ENCODE measurements around the gene RAPH1. TPM values are rescaled to one million over a fixed set of nuclear protein-coding genes. Genes with fewer than 3 reads are reported as not detected.
A peak's percentile ranks its signal among the peaks of the same experiment; 100 is the strongest.
"Not testable (repeated sequence)": the region's sequence is repeated elsewhere in the genome, so short reads cannot be mapped to it uniquely, and the experiment has no call there.

The RAPH1 gene
- total RNA-seq, 1 experiment from 2014 or later: 114 TPM

DNA sequence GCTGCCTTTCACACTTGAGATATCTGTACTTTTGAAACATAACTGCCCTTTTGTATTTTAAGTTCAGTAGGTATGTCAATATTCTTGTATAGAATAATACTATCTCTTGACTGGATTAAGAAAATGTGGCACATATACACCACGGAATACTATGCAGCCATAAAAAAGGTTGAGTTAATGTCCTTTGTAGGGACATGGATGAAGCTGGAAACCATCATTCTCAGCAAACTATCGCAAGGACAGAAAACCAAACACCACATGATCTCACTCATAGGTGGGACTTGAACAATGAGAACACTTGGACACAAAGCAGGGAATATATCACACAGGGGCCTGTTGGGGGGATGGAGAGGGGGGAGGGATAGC, 1.5 kb upstream of the RAPH1 start:
- BruUV-seq (replicated peaks); H3K27me3 Mint-ChIP-seq (ENCODE audit: insufficient read depth, unreplicated experiment); CTCF ChIA-PET; DNase-seq; H3K4me1 ChIP-seq; H3K27me3 ChIP-seq (replicated peaks; ENCODE audit: control insufficient read depth, insufficient read depth, low read length); H3K9me3 ChIP-seq; H3K36me3 ChIP-seq (ENCODE audit: control insufficient read depth, insufficient read depth, low read length): not testable (repeated sequence)
- Mint-ChIP-seq H3K27ac (ENCODE audit: unreplicated experiment) (peak overlapping the region; percentile 36), H3K36me3 (ENCODE audit: insufficient read depth, unreplicated experiment) (peaks cover 19% of the 10 kb centered on the region), H3K9me3 (ENCODE audit: unreplicated experiment) (peaks cover 18% of the 10 kb centered on the region), H3K4me1 (ENCODE audit: low read depth, unreplicated experiment) (peaks cover 13% of the 10 kb centered on the region), H3K4me3 (ENCODE audit: unreplicated experiment) (peak overlapping the region; percentile 97)
- peak overlapping the region; percentile 84 for H3K4me3 ChIP-seq (ENCODE audit: low read depth, low read length)
- POLR2A ChIA-PET: interaction anchor here (0.9 kb wide), 1 partner anchor 112 kb away, joined by 5 read pairs; no protein-coding TSS in a partner anchor
- intact Hi-C loops (cut with micrococcal nuclease; ENCODE audit: unreplicated experiment): loop anchor here (5.0 kb wide), 1 partner anchor 71 kb away; no protein-coding TSS in a partner anchor

DNA sequence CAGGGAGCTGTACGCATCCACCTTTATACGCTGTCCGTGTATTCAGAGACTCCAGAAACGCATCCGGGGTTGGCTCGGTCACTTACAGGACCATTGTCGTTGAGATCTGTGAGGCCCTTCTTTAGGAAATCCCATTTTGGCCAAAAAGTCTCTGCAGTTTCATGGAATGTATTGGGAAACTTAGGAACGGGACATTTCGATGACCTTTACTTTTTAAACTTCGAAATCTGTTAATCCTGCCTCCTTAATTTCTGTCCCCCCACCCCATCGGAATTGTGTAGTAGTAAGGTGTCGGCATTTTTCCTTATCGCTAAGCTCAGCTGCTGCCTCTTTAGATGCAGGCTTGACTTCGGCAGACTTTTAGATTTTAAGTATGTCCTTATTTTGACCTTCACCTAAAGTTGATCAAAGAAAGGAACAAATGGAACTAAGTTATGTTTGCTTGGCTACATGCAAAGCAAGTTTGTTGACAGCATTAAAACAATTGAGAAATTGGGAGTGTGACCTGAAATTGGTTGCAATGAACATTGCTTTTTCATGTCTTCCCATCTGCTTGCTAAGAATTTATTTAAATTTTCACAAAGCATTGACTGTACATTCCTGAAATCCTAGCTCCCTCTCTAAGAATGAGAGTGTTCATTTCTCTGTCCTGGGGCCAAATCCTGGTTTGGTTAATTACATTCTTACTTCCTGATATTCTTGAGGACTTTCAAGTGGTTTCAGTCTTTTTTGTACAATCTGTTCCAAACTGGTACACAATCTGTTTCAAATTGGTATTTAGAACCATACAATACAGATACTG, 884 bp upstream of the RAPH1 start:
- H3K4me1 ChIP-seq: peaks cover 4% of the 10 kb centered on the region; the same call in 1 of the 2 replicates
- peaks cover 14% of the 10 kb centered on the region for H3K4me1 Mint-ChIP-seq (ENCODE audit: low read depth, unreplicated experiment)
- intact Hi-C loops (cut with micrococcal nuclease; ENCODE audit: unreplicated experiment): loop anchor here (1.0 to 5.0 kb wide), 5 partner anchors 15 to 247 kb away; no protein-coding TSS in a partner anchor
- ChIA-PET POLR2A (interaction anchor here (0.9 kb wide), 1 partner anchor 113 kb away, joined by 5 read pairs; no protein-coding TSS in a partner anchor), CTCF (interaction anchor here (0.5 kb wide), 2 partner anchors 275 to 342 kb away, joined by 3 to 5 read pairs; no protein-coding TSS in a partner anchor)
- H3K27ac Mint-ChIP-seq (ENCODE audit: unreplicated experiment): peak overlapping the region; percentile 36
- peaks cover 18% of the 10 kb centered on the region for H3K9me3 Mint-ChIP-seq (ENCODE audit: unreplicated experiment)
- H3K36me3 ChIP-seq (ENCODE audit: control insufficient read depth, insufficient read depth, low read length): no peaks in the 10 kb centered on the region
- peak overlapping the region; percentile 97 for H3K4me3 Mint-ChIP-seq (ENCODE audit: unreplicated experiment)
- TF ChIP-seq, protein P1, sequence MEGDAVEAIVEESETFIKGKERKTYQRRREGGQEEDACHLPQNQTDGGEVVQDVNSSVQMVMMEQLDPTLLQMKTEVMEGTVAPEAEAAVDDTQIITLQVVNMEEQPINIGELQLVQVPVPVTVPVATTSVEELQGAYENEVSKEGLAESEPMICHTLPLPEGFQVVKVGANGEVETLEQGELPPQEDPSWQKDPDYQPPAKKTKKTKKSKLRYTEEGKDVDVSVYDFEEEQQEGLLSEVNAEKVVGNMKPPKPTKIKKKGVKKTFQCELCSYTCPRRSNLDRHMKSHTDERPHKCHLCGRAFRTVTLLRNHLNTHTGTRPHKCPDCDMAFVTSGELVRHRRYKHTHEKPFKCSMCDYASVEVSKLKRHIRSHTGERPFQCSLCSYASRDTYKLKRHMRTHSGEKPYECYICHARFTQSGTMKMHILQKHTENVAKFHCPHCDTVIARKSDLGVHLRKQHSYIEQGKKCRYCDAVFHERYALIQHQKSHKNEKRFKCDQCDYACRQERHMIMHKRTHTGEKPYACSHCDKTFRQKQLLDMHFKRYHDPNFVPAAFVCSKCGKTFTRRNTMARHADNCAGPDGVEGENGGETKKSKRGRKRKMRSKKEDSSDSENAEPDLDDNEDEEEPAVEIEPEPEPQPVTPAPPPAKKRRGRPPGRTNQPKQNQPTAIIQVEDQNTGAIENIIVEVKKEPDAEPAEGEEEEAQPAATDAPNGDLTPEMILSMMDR (IDR thresholded peaks at IDR 0.05; ENCODE audit: insufficient read depth in 1 of 2, low read depth in 1 of 2, low read length in 1 of 2, severe bottlenecking in 1 of 2, unreplicated experiment in 1 of 2): no peak
- no peaks in the 10 kb centered on the region for H3K27me3 ChIP-seq (replicated peaks; ENCODE audit: control insufficient read depth, insufficient read depth, low read length)
- H3K9me3 ChIP-seq: no peaks in the 10 kb centered on the region
- no peak for DNase-seq
- peaks cover 19% of the 10 kb centered on the region for H3K36me3 Mint-ChIP-seq (ENCODE audit: insufficient read depth, unreplicated experiment)
- TSS peak; percentile 92 for BruUV-seq (replicated peaks)
- no peaks in the 10 kb centered on the region for H3K27me3 Mint-ChIP-seq (ENCODE audit: insufficient read depth, unreplicated experiment)
- peak overlapping the region; percentile 84 for H3K4me3 ChIP-seq (ENCODE audit: low read depth, low read length)

DNA sequence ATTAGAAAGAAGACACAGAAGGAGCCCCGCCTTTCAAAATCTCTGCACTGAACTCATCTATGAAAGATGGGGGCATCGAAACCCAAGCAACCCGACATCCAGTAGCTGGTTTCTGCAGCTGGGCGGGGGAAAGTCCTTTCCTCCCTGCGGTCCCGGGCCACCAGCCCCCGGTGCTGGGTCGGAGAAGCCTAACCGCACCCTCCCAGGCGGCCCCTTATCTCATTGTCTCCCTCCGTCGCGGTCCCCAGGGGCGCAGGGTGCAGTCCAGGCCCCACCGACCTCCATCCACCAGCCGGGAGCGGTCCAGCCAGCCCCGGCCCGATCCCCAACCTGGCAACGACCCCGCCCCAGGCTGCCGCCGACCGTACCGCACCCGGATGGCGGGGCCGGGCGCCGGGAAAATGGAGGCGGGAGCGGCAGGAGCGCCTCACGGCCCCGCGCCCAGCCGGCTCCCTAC, 452 bp downstream of the RAPH1 start:
- BruUV-seq (replicated peaks): no TSS peak
- peaks cover 23% of the 10 kb centered on the region for H3K36me3 Mint-ChIP-seq (ENCODE audit: insufficient read depth, unreplicated experiment)
- intact Hi-C loops (cut with micrococcal nuclease; ENCODE audit: unreplicated experiment): loop anchor here (1.0 to 5.0 kb wide), 6 partner anchors 17 to 281 kb away; no protein-coding TSS in a partner anchor
- ChIA-PET CTCF (no interaction called here), POLR2A (no interaction called here)
- peaks cover 4% of the 10 kb centered on the region; the same call in 1 of the 2 replicates for H3K4me1 ChIP-seq
- H3K27me3 ChIP-seq (replicated peaks; ENCODE audit: control insufficient read depth, insufficient read depth, low read length): no peaks in the 10 kb centered on the region
- H3K4me3 ChIP-seq (ENCODE audit: low read depth, low read length): peak overlapping the region; percentile 84
- DNase-seq: no peak
- no peaks in the 10 kb centered on the region for H3K9me3 ChIP-seq
- no peaks in the 10 kb centered on the region for H3K27me3 Mint-ChIP-seq (ENCODE audit: insufficient read depth, unreplicated experiment)
- H3K4me3 Mint-ChIP-seq (ENCODE audit: unreplicated experiment): peak overlapping the region; percentile 97
- TF ChIP-seq, protein P1 (IDR thresholded peaks at IDR 0.05; ENCODE audit: insufficient read depth in 1 of 2, low read depth in 1 of 2, low read length in 1 of 2, severe bottlenecking in 1 of 2, unreplicated experiment in 1 of 2): no peak
- peak overlapping the region; percentile 36 for H3K27ac Mint-ChIP-seq (ENCODE audit: unreplicated experiment)
- H3K9me3 Mint-ChIP-seq (ENCODE audit: unreplicated experiment): peaks cover 18% of the 10 kb centered on the region
- no peaks in the 10 kb centered on the region for H3K36me3 ChIP-seq (ENCODE audit: control insufficient read depth, insufficient read depth, low read length)
- H3K4me1 Mint-ChIP-seq (ENCODE audit: low read depth, unreplicated experiment): peaks cover 18% of the 10 kb centered on the region

Measured in Caco-2 (cell line).